ENCODE results near the gene STAT5A. TPM values are rescaled to one million over a fixed set of nuclear protein-coding genes. Genes with fewer than 3 reads are reported as not detected.
A peak's percentile ranks its signal among the peaks of the same experiment; 100 is the strongest.

STAT5A gene
- total and polyA plus RNA-seq, 2 experiments from 2014 or later, result 2.3 to 18.1 TPM

DNA sequence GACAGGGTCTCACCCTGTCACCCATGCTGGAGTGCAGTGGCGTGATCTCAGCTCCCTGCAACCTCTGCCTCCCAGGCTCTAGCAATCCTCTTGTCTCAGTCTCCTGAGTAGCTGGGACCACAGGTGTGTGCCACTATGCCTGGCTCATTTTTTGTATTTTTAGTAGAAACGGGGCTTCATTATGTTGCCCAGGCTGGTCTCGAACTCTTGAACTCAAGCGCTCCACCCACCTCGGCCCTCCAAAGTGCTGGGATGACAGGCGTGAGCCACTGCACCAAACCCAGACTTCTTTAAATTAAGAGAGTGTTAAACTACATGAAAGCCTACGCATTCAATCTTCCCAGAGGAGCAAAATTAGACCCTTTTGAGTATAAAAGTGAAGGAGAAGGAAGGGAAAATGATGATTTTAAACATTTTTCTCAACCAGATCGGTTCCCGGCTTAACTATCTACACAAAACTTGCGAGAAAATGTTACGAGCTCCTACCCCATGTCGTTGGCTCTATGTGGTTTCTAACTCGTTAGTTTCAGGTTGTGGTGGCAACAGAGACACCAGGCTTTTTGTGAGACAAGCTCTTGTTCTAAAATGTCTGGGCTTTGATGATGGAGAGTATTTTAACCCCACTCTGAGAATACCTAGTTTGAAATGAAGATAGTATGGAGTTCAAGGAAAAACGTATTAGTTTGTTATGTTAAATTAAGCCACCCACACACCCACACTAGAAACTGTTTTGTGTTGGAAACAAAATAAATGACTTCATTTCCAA lies 38.4 kb upstream of the STAT5A start (continued):
- TF ChIP-seq, protein P1, sequence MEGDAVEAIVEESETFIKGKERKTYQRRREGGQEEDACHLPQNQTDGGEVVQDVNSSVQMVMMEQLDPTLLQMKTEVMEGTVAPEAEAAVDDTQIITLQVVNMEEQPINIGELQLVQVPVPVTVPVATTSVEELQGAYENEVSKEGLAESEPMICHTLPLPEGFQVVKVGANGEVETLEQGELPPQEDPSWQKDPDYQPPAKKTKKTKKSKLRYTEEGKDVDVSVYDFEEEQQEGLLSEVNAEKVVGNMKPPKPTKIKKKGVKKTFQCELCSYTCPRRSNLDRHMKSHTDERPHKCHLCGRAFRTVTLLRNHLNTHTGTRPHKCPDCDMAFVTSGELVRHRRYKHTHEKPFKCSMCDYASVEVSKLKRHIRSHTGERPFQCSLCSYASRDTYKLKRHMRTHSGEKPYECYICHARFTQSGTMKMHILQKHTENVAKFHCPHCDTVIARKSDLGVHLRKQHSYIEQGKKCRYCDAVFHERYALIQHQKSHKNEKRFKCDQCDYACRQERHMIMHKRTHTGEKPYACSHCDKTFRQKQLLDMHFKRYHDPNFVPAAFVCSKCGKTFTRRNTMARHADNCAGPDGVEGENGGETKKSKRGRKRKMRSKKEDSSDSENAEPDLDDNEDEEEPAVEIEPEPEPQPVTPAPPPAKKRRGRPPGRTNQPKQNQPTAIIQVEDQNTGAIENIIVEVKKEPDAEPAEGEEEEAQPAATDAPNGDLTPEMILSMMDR (conservative IDR thresholded peaks at IDR 0.05; ENCODE audit: low read depth in 2 of 2), result no peak
- no peak for TF ChIP-seq STAT1 (IDR thresholded peaks at IDR 0.05; ENCODE audit: unreplicated experiment)
- TF ChIP-seq, protein P2, sequence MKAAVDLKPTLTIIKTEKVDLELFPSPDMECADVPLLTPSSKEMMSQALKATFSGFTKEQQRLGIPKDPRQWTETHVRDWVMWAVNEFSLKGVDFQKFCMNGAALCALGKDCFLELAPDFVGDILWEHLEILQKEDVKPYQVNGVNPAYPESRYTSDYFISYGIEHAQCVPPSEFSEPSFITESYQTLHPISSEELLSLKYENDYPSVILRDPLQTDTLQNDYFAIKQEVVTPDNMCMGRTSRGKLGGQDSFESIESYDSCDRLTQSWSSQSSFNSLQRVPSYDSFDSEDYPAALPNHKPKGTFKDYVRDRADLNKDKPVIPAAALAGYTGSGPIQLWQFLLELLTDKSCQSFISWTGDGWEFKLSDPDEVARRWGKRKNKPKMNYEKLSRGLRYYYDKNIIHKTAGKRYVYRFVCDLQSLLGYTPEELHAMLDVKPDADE (IDR thresholded peaks at IDR 0.05), result no peak
- TF ChIP-seq NANOG (IDR thresholded peaks at IDR 0.05; ENCODE audit: borderline replicate concordance), result no peak

DNA sequence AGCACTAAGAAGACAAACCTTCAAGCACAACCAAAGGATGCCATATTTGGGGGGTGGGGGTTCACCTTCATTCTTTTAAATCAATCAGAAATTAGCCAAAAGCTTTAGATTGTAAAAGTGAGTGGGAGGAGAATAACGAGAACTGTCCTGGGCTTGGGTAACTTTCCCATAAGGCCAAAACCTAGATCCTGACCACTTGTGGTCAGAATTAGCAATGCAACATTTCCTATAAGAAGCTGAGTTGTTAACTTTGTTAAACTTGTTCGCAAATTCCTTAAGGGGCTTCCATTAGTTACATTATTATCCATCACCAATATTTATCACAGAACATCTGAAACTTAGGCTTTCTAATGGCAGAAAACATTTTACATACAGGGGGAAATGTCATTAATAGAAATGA lies 37.2 kb upstream of the STAT5A start:
- Mint-ChIP-seq H3K27me3 (ENCODE audit: insufficient read depth, low read depth, poor library complexity) (no peaks in the 10 kb centered on the region), H3K4me3 (no peak overlapping the region), H3K4me1 (peaks cover 21% of the 10 kb centered on the region), H3K36me3 (ENCODE audit: low read depth) (no peaks in the 10 kb centered on the region), H3K27ac (no peak overlapping the region), H3K9me3 (no peaks in the 10 kb centered on the region; the same call in 2 of the 3 replicates)
- Histone ChIP-seq H4K20me1 (replicated peaks; ENCODE audit: insufficient read depth) (no peaks in the 10 kb centered on the region), H2AFZ (no peak overlapping the region), H3K79me2 (replicated peaks; ENCODE audit: insufficient read depth) (peaks cover 63% of the 10 kb centered on the region), H3K4me3 (no peak overlapping the region), H3F3A (replicated peaks; ENCODE audit: low read depth) (no peaks in the 10 kb centered on the region), H3K27me3 (ENCODE audit: insufficient read depth) (no peaks in the 10 kb centered on the region), H3K4me2 (no peak overlapping the region), H3K4me1 (ENCODE audit: insufficient read depth) (peaks cover 7% of the 10 kb centered on the region; the same call in 1 of the 2 replicates), H3K36me3 (ENCODE audit: insufficient read depth) (no peaks in the 10 kb centered on the region), H3K9me2 (ENCODE audit: insufficient read depth) (no peaks in the 10 kb centered on the region), H3K27ac (ENCODE audit: low read depth) (no peak overlapping the region)
- TF ChIP-seq, protein P2 (IDR thresholded peaks at IDR 0.05), result no peak
- TF ChIP-seq, protein P1 (conservative IDR thresholded peaks at IDR 0.05; ENCODE audit: low read depth in 2 of 2), result peak; percentile 42 to 49
- ATAC-seq (peak; percentile 43), DNase-seq (ENCODE audit: low spot score) (peak; percentile 46)

Data from GM23338 (cell line).